Measurements from ENCODE around the gene GPRC5A. TPM values are rescaled to one million over a fixed set of nuclear protein-coding genes. Genes with fewer than 3 reads are reported as not detected.

The GPRC5A gene
- total RNA-seq, 1 donor from 2014 or later = not detected

DNA sequence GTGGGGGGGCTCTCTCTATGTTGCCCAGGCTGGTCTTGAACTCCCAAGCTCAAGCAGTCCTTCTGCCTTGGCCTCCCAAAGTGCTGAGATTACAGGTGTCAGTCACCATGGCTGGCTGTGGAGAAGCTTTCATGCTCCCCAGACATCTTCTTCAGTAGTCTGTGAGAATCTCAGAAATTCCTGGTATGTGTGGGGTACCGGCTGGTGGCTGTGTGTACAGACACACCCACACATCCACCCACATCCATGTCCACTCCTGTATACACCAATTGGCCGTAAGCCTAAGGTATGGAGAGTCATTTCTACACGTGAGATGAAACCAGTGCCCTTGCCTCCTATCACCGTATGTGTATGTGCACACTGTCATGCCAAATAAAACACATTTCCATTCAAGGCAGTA is 32.8 kb downstream of the GPRC5A start:
- TF ChIP-seq, protein P1, sequence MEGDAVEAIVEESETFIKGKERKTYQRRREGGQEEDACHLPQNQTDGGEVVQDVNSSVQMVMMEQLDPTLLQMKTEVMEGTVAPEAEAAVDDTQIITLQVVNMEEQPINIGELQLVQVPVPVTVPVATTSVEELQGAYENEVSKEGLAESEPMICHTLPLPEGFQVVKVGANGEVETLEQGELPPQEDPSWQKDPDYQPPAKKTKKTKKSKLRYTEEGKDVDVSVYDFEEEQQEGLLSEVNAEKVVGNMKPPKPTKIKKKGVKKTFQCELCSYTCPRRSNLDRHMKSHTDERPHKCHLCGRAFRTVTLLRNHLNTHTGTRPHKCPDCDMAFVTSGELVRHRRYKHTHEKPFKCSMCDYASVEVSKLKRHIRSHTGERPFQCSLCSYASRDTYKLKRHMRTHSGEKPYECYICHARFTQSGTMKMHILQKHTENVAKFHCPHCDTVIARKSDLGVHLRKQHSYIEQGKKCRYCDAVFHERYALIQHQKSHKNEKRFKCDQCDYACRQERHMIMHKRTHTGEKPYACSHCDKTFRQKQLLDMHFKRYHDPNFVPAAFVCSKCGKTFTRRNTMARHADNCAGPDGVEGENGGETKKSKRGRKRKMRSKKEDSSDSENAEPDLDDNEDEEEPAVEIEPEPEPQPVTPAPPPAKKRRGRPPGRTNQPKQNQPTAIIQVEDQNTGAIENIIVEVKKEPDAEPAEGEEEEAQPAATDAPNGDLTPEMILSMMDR (IDR thresholded peaks at IDR 0.05; ENCODE audit: partially characterized antibody, unreplicated experiment) = no peak
- peaks cover 3% of the 10 kb centered on the region for H3K9me3 Mint-ChIP-seq (ENCODE audit: unreplicated experiment)

DNA sequence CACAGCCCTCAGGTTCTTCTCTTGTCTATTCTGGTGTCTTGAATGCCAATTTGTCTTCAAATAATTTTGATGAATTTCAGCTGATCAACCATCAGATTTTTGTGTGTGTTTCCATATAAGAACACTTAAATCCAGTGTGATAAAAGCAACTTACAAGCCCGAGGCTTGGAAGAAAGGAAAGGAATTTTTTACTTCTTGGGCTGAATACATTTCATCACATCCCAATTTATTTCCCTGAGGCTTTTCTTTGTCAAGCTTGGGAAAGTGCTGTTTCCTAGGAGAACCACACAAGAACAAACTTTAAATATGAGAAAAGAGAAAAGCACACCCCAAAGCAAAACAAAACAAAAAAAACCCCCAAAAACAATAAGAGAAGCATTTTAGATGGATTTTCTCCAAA is 34.0 kb downstream of the GPRC5A start:
- no peaks in the 10 kb centered on the region for H3K36me3 Mint-ChIP-seq (ENCODE audit: unreplicated experiment)
- peaks cover 3% of the 10 kb centered on the region for H3K9me3 Mint-ChIP-seq (ENCODE audit: unreplicated experiment)
- no peak overlapping the region for H3K4me3 Mint-ChIP-seq (ENCODE audit: unreplicated experiment)
- peaks cover 4% of the 10 kb centered on the region for H3K27me3 Mint-ChIP-seq (ENCODE audit: unreplicated experiment)
- H3K27ac Mint-ChIP-seq (ENCODE audit: unreplicated experiment) = no peak overlapping the region
- TF ChIP-seq, protein P1 (IDR thresholded peaks at IDR 0.05; ENCODE audit: partially characterized antibody, unreplicated experiment) = no peak
- H3K4me1 Mint-ChIP-seq (ENCODE audit: low read depth, unreplicated experiment) = no peaks in the 10 kb centered on the region
- no peak for DNase-seq

More for the DNA sequence above, 32.8 kb downstream of the GPRC5A start:
- Mint-ChIP-seq H3K4me3 (ENCODE audit: unreplicated experiment) (no peak overlapping the region), H3K27ac (ENCODE audit: unreplicated experiment) (no peak overlapping the region), H3K4me1 (ENCODE audit: low read depth, unreplicated experiment) (no peaks in the 10 kb centered on the region), H3K27me3 (ENCODE audit: unreplicated experiment) (peaks cover 4% of the 10 kb centered on the region), H3K36me3 (ENCODE audit: unreplicated experiment) (no peaks in the 10 kb centered on the region)
- DNase-seq = no peak

DNA sequence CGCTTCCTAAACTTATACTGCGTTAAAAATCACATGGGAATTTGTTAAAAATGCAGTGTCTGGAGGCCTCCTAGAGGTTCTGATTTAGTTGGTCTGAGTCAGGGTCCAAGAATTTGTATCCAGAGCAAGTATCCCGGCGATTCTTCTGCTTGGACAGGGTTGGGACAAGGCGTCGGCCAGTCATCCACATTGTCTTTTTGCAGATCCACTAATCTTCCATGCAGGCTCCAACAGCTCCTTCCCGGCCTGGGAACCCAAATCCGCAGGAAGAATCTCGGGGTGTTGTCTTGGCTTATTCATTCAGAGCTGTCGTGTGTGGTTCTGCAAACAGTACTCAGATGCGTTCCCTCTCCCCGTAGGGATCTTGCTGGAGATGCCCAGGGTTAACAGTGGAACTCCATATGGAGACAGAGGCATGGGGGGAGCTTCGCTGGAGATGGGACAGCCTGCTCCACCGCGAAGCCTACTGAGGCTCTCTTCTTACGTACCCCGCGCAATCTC is 35.3 kb downstream of the GPRC5A start:
- Mint-ChIP-seq H3K9me3 (ENCODE audit: unreplicated experiment) (peaks cover 3% of the 10 kb centered on the region), H3K36me3 (ENCODE audit: unreplicated experiment) (no peaks in the 10 kb centered on the region), H3K4me3 (ENCODE audit: unreplicated experiment) (no peak overlapping the region), H3K27me3 (ENCODE audit: unreplicated experiment) (peaks cover 4% of the 10 kb centered on the region), H3K4me1 (ENCODE audit: low read depth, unreplicated experiment) (no peaks in the 10 kb centered on the region), H3K27ac (ENCODE audit: unreplicated experiment) (no peak overlapping the region)
- DNase-seq = no peak
- TF ChIP-seq, protein P1 (IDR thresholded peaks at IDR 0.05; ENCODE audit: partially characterized antibody, unreplicated experiment) = no peak

DNA sequence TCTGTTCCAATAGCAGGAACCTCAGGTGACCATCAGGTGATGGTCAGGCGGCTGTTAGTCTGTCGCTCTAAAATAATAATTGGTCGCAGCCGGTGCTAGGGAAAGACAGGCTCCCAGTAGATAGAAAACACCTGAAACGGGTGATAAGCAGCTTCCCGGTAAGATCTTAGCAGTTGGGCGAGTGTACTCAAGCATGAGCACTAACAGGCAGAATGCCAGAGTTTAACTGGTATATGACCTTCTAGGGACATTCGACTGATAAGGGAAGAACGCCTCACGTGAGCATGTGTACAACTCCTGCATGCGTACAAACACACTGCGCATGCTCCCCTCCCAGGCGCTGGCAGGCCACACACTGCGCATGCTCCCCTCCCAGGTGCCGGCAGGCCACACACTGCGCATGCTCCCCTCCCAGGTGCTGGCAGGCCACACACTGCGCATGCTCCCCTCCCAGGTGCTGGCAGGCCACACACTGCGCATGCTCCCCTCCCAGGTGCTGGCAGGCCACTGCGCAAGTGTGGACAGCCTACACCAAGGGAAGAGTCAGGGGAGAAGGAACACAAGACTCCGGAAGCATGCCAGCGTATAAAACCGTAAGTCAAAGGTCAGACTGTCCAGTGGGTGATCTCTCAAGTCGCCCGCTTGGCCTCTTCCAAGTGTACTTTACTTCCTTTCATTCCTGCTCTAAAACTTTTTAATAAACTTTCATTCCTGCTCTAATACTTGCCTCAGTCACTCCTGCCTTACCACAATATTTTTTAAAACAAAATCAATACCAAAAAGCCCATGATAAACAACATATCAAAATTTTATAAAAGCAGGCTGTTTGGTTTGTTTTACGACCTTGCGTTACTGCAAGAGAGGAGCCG is 36.1 kb downstream of the GPRC5A start:
- Mint-ChIP-seq H3K9me3 (ENCODE audit: unreplicated experiment) (no peaks in the 10 kb centered on the region), H3K4me3 (ENCODE audit: unreplicated experiment) (no peak overlapping the region), H3K27me3 (ENCODE audit: unreplicated experiment) (peaks cover 4% of the 10 kb centered on the region), H3K36me3 (ENCODE audit: unreplicated experiment) (no peaks in the 10 kb centered on the region), H3K27ac (ENCODE audit: unreplicated experiment) (no peak overlapping the region), H3K4me1 (ENCODE audit: low read depth, unreplicated experiment) (no peaks in the 10 kb centered on the region)
- TF ChIP-seq, protein P1 (IDR thresholded peaks at IDR 0.05; ENCODE audit: partially characterized antibody, unreplicated experiment) = no peak
- no peak for DNase-seq

DNA sequence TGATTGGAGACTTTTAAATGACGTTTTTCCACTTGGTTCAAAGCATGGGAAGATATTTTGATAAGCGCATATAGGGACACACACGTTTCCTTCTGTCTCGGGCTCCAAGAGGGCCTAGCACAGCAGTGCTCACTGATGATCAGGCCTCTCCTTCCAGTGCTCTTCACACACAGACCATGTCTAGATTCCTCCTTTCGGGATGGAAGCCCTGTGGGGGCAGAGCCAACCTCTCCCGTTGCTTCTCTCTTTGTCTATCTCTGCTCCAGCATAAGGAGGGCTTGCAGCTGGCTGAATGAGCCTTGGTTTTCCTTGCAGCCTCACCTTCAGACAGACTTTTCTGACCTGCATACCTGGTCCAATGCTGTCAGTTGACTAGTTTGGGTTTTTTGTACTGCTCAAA is 38.3 kb downstream of the GPRC5A start:
- DNase-seq = no peak
- TF ChIP-seq, protein P1 (IDR thresholded peaks at IDR 0.05; ENCODE audit: partially characterized antibody, unreplicated experiment) = no peak
- Mint-ChIP-seq H3K9me3 (ENCODE audit: unreplicated experiment) (no peaks in the 10 kb centered on the region), H3K4me1 (ENCODE audit: low read depth, unreplicated experiment) (no peaks in the 10 kb centered on the region), H3K4me3 (ENCODE audit: unreplicated experiment) (no peak overlapping the region), H3K36me3 (ENCODE audit: unreplicated experiment) (no peaks in the 10 kb centered on the region), H3K27me3 (ENCODE audit: unreplicated experiment) (peaks cover 2% of the 10 kb centered on the region), H3K27ac (ENCODE audit: unreplicated experiment) (no peak overlapping the region)

Data from glutamatergic neuron (in vitro differentiated cells).